HG02943 (cell line): ENCODE results near the gene TRA2B.

Experiments used
- ATAC-seq: cut with Tn5 transposase; IDR thresholded peaks from one replicate; pipeline ENCODE4 v1.9.1; 2021; ENCODE audit warnings: mild to moderate bottlenecking, low read depth, moderate library complexity; ENCODE audit not compliant: unreplicated experiment

TRA2B gene

GRCh38 chr3:185954366-185954723 is 16.5 kb upstream of the TRA2B start:
- no peak for ATAC-seq

- ATAC-seq: no peak
These were observed 12.9 kb upstream of the TRA2B start for GRCh38 chr3:185950728-185951127.

GRCh38 chr3:185949515-185949914 is 11.7 kb upstream of the TRA2B start:
- ATAC-seq: no peak

GRCh38 chr3:185948292-185948691 is 10.5 kb upstream of the TRA2B start:
- ATAC-seq: no peak

- peak; percentile 19 for ATAC-seq
These were observed 5.9 kb upstream of the TRA2B start for GRCh38 chr3:185943760-185944106.

- ATAC-seq: peak; percentile 87
These were observed 5.3 kb upstream of the TRA2B start for GRCh38 chr3:185942907-185943759.

- ATAC-seq: no peak
These were observed 4.6 kb upstream of the TRA2B start for GRCh38 chr3:185942396-185942795.

- ATAC-seq: no peak
These were observed 3.1 kb upstream of the TRA2B start for GRCh38 chr3:185940951-185941350.

GRCh38 chr3:185939721-185940120 is 1.9 kb upstream of the TRA2B start:
- no peak for ATAC-seq

- ATAC-seq: peak; percentile 53
These were observed 763 bp downstream of the TRA2B start for GRCh38 chr3:185936814-185937688.

- ATAC-seq: no peak
These were observed 1.6 kb downstream of the TRA2B start for GRCh38 chr3:185936273-185936629.

GRCh38 chr3:185935465-185936272 is 2.1 kb downstream of the TRA2B start:
- ATAC-seq: no peak

GRCh38 chr3:185934767-185935464 is 2.9 kb downstream of the TRA2B start:
- no peak for ATAC-seq

GRCh38 chr3:185934174-185934557 is 3.6 kb downstream of the TRA2B start:
- no peak for ATAC-seq

GRCh38 chr3:185933374-185934173 is 4.2 kb downstream of the TRA2B start:
- ATAC-seq: no peak

- ATAC-seq: no peak
These were observed 5.8 kb downstream of the TRA2B start for GRCh38 chr3:185931777-185932612.

GRCh38 chr3:185930393-185931107 is 7.3 kb downstream of the TRA2B start:
- ATAC-seq: no peak
